ENCODE measurements around the gene ITGA1.
"Not testable (repeated sequence)": the region's sequence is repeated elsewhere in the genome, so short reads cannot be mapped to it uniquely, and the experiment has no call there.

ITGA1 gene

DNA sequence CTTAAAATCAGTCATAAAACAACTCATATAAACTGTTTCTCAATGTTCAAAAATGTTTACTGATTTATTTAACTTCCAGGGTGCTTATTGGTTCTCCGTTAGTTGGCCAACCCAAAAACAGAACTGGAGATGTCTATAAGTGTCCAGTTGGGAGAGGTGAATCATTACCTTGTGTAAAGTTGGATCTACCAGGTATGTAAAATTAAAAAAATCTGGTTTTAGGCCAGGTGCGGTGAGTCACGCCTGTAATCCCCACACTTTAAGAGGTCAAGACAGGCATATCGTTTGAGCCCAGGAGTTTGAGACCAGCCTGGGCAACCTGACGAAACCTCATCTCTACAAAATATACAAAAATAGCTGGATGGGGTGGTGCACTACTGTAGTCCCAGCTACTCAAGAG is 73.7 kb downstream of the ITGA1 start:
- no peak overlapping the region for H3K4me3 ChIP-seq (ENCODE audit: low read depth, low read length)
- H3K79me2 ChIP-seq (ENCODE audit: control insufficient read depth, insufficient read depth, low read length, unreplicated experiment): no peaks in the 10 kb centered on the region
- H3K4me1 ChIP-seq (ENCODE audit: control insufficient read depth, insufficient read depth, low read length, unreplicated experiment): peaks cover 26% of the 10 kb centered on the region
- H3K36me3 ChIP-seq (ENCODE audit: insufficient read depth, low read length): no peaks in the 10 kb centered on the region
- H3K27ac ChIP-seq (ENCODE audit: low read depth, low read length): no peak overlapping the region
- no peak overlapping the region for H2AFZ ChIP-seq (ENCODE audit: low read length, unreplicated experiment)
- no peaks in the 10 kb centered on the region for H3K27me3 ChIP-seq (ENCODE audit: insufficient read depth, low read length)

DNA sequence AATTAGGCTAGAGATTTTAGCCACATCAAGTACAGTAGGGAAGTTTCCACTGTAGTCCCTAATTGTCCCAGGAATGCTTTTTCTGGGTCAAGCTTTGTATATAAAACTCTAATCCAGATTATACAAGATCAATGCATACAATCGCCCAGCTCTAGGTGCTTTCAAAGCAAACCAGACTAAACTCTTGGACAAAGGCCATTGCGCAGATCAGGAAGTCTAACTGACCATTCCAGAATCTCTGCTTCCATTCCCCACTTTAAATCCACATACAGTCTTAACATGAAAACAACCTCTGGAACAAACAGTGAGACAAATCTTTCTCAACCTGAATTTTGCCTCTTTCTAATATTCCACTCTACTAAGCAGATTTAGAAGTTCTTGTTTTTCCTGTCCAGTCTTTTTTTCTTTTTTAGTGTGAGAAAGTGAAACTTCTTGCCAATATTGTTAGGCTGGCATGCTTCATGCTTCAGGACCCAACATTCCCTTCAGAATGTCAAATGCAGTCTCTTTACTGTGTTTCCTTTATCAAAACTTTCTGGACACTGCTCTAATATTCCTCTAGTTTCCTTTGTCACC is 76.1 kb downstream of the ITGA1 start:
- H3K27me3 ChIP-seq (ENCODE audit: insufficient read depth, low read length): no peaks in the 10 kb centered on the region
- H3K27ac ChIP-seq (ENCODE audit: low read depth, low read length): no peak overlapping the region
- peaks cover 19% of the 10 kb centered on the region for H3K4me1 ChIP-seq (ENCODE audit: control insufficient read depth, insufficient read depth, low read length, unreplicated experiment)
- no peak overlapping the region for H3K4me3 ChIP-seq (ENCODE audit: low read depth, low read length)
- no peaks in the 10 kb centered on the region for H3K36me3 ChIP-seq (ENCODE audit: insufficient read depth, low read length)
- no peak overlapping the region for H2AFZ ChIP-seq (ENCODE audit: low read length, unreplicated experiment)
- H3K79me2 ChIP-seq (ENCODE audit: control insufficient read depth, insufficient read depth, low read length, unreplicated experiment): no peaks in the 10 kb centered on the region

DNA sequence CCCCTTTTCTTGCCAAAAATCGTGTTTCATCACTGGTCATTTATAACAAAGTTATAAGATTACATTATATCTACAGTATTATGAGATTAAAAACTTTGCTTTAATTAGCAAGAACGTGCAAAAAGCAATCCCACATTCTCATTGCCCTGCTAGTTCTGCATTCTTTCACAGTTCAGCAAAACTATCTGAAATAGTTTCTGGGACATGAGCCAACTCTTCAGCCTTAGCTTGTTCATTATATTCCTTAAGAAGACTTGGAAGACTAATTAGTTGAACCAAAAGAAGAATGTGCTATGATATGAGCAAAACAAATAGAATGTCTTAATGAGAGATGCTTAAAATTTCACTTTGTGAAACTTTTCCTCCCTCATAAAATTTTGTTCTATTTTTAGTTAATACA is 76.7 kb downstream of the ITGA1 start:
- Histone ChIP-seq H3K4me3 (ENCODE audit: low read depth, low read length) (no peak overlapping the region), H3K27ac (ENCODE audit: low read depth, low read length) (no peak overlapping the region), H2AFZ (ENCODE audit: low read length, unreplicated experiment) (no peak overlapping the region)

DNA sequence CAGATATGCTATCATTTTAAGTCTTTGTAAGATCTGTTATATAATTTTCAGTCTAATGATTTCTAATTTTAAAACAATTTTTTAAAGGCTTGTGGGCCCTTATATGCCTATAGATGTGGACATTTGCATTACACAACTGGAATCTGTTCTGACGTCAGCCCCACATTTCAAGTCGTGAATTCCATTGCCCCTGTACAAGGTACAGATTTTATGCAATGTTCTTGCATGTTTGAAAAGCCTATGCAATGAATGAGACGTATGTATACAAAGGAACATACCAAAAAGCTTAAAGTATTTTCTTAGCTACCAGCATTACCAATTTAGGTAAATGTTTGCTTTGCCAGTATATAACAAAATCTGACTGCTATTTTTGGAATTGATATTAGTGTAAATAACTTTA is 77.2 kb downstream of the ITGA1 start:
- no peaks in the 10 kb centered on the region for H3K36me3 ChIP-seq (ENCODE audit: insufficient read depth, low read length)
- H3K27ac ChIP-seq (ENCODE audit: low read depth, low read length): no peak overlapping the region
- H3K4me1 ChIP-seq (ENCODE audit: control insufficient read depth, insufficient read depth, low read length, unreplicated experiment): peaks cover 15% of the 10 kb centered on the region
- no peak overlapping the region for H3K4me3 ChIP-seq (ENCODE audit: low read depth, low read length)
- H3K79me2 ChIP-seq (ENCODE audit: control insufficient read depth, insufficient read depth, low read length, unreplicated experiment): no peaks in the 10 kb centered on the region
- H2AFZ ChIP-seq (ENCODE audit: low read length, unreplicated experiment): no peak overlapping the region
- H3K27me3 ChIP-seq (ENCODE audit: insufficient read depth, low read length): no peaks in the 10 kb centered on the region

More for the DNA sequence above, 76.7 kb downstream of the ITGA1 start:
- Histone ChIP-seq H3K4me1 (ENCODE audit: control insufficient read depth, insufficient read depth, low read length, unreplicated experiment) (peaks cover 18% of the 10 kb centered on the region), H3K27me3 (ENCODE audit: insufficient read depth, low read length) (no peaks in the 10 kb centered on the region), H3K36me3 (ENCODE audit: insufficient read depth, low read length) (no peaks in the 10 kb centered on the region), H3K79me2 (ENCODE audit: control insufficient read depth, insufficient read depth, low read length, unreplicated experiment) (no peaks in the 10 kb centered on the region)

DNA sequence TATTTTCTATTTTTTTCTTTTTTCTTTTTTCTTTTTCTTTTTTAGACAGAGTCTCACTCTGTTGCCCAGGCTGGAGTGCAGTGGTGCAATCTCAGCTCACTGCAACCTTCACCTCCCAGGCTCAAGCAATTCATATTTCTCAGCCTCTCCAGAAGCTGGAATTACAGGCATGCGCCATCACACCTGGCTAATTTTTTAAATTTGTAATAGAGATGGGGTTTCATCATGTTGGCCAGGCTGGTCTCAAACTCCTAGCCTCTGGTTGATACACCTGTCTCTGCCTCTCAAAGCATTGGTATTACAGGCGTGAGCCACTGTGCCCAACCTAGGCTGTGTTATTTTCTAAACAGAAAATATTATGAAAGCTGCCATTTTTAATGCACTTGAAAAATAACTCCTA is 78.3 kb downstream of the ITGA1 start:
- H2AFZ ChIP-seq (ENCODE audit: low read length, unreplicated experiment); H3K79me2 ChIP-seq (ENCODE audit: control insufficient read depth, insufficient read depth, low read length, unreplicated experiment); H3K27ac ChIP-seq (ENCODE audit: low read depth, low read length); H3K27me3 ChIP-seq (ENCODE audit: insufficient read depth, low read length); H3K4me3 ChIP-seq (ENCODE audit: low read depth, low read length); H3K36me3 ChIP-seq (ENCODE audit: insufficient read depth, low read length): not testable (repeated sequence)
- peaks cover 25% of the 10 kb centered on the region for H3K4me1 ChIP-seq (ENCODE audit: control insufficient read depth, insufficient read depth, low read length, unreplicated experiment)

DNA sequence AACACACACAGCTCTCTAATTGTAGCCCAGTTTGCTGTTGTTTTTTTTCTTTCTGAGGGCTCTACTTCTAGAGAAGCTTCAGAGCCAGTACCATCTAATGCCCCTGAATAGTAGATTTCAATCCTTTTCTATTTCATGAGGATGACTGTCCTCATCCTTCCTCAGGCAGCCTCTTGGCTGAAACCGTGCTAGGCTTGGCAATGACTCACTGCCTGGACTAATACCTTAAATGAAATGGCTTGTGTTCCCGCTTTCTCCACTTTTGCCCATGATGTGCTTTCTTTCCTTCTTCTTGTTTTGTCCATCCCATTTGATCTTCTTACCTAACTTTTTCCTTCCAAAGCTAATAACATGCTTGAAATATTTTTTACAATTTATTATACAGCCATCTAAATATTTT is 80.1 kb downstream of the ITGA1 start:
- Histone ChIP-seq H3K79me2 (ENCODE audit: control insufficient read depth, insufficient read depth, low read length, unreplicated experiment) (no peaks in the 10 kb centered on the region), H3K27me3 (ENCODE audit: insufficient read depth, low read length) (no peaks in the 10 kb centered on the region), H3K36me3 (ENCODE audit: insufficient read depth, low read length) (no peaks in the 10 kb centered on the region)

DNA sequence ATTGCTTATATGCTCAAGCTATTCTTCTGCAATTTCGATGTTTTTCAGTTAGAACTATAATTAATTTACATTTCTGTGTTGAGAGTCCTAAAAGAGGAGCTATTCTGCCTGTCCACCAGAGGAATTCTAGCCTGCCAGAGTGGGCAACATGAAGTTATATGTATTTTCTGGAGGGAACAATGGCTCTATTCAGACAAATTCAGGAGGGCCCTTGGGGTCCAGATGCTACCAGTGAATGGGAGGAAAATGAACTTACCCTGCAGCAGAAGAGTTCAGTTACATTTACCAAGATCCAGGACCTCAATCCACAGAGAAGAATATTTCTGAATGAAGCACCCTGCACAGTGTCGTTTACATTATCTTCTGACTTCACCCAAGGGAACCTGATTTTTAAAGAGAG is 80.7 kb downstream of the ITGA1 start:
- Histone ChIP-seq H3K27me3 (ENCODE audit: insufficient read depth, low read length) (no peaks in the 10 kb centered on the region), H3K4me1 (ENCODE audit: control insufficient read depth, insufficient read depth, low read length, unreplicated experiment) (peaks cover 25% of the 10 kb centered on the region), H2AFZ (ENCODE audit: low read length, unreplicated experiment) (no peak overlapping the region), H3K4me3 (ENCODE audit: low read depth, low read length) (no peak overlapping the region), H3K36me3 (ENCODE audit: insufficient read depth, low read length) (no peaks in the 10 kb centered on the region), H3K79me2 (ENCODE audit: control insufficient read depth, insufficient read depth, low read length, unreplicated experiment) (no peaks in the 10 kb centered on the region), H3K27ac (ENCODE audit: low read depth, low read length) (no peak overlapping the region)

More for the DNA sequence above, 80.1 kb downstream of the ITGA1 start:
- Histone ChIP-seq H3K4me3 (ENCODE audit: low read depth, low read length) (no peak overlapping the region), H3K4me1 (ENCODE audit: control insufficient read depth, insufficient read depth, low read length, unreplicated experiment) (peaks cover 25% of the 10 kb centered on the region), H2AFZ (ENCODE audit: low read length, unreplicated experiment) (no peak overlapping the region), H3K27ac (ENCODE audit: low read depth, low read length) (no peak overlapping the region)

DNA sequence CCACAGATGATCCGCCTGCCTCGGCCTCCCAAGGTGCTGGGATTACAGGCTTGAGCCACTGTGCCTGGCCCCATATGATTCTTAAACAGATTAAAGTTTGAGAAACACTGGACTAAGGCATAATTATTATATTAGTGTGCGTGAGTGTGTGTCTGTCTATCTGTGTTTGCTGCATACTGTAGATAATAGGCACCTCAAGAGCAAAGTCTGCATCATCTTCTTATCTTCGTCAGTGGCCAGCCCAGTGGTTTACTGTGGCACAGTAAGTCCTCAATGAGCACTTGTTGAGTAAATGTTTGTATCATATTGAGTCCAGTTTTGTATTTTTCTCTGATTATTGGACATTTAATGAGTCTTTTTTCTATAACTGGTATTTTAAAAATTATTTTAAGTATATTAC is 81.7 kb downstream of the ITGA1 start:
- Histone ChIP-seq H3K4me3 (ENCODE audit: low read depth, low read length) (no peak overlapping the region), H3K4me1 (ENCODE audit: control insufficient read depth, insufficient read depth, low read length, unreplicated experiment) (peaks cover 15% of the 10 kb centered on the region), H3K27ac (ENCODE audit: low read depth, low read length) (no peak overlapping the region), H3K36me3 (ENCODE audit: insufficient read depth, low read length) (no peaks in the 10 kb centered on the region), H3K27me3 (ENCODE audit: insufficient read depth, low read length) (no peaks in the 10 kb centered on the region), H3K79me2 (ENCODE audit: control insufficient read depth, insufficient read depth, low read length, unreplicated experiment) (no peaks in the 10 kb centered on the region), H2AFZ (ENCODE audit: low read length, unreplicated experiment) (no peak overlapping the region)

DNA sequence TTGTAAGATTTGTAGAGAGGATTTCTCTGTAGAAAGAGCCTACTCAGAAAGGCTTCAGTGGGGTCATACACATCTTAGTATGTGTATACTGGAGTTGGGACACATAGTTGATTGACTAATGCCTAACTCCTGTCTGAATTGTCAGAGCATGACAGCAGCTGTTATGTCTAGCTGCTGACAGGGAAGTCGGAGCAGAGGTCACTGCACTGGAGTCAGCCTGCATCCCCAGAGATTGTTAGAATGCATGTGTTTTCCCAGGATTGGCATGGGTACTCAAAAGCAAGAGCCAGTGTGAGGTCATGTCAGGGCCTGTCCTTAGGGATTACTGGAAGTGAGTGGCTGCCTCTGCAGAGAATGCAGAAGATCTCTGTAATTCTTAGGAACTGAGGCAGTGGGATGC is 82.7 kb downstream of the ITGA1 start:
- H3K4me3 ChIP-seq (ENCODE audit: low read depth, low read length): no peak overlapping the region
- no peaks in the 10 kb centered on the region for H3K79me2 ChIP-seq (ENCODE audit: control insufficient read depth, insufficient read depth, low read length, unreplicated experiment)
- H3K36me3 ChIP-seq (ENCODE audit: insufficient read depth, low read length): no peaks in the 10 kb centered on the region
- H3K27me3 ChIP-seq (ENCODE audit: insufficient read depth, low read length): no peaks in the 10 kb centered on the region
- no peak overlapping the region for H2AFZ ChIP-seq (ENCODE audit: low read length, unreplicated experiment)
- H3K27ac ChIP-seq (ENCODE audit: low read depth, low read length): no peak overlapping the region; the same call in 1 of the 2 replicates
- peaks cover 13% of the 10 kb centered on the region for H3K4me1 ChIP-seq (ENCODE audit: control insufficient read depth, insufficient read depth, low read length, unreplicated experiment)

DNA sequence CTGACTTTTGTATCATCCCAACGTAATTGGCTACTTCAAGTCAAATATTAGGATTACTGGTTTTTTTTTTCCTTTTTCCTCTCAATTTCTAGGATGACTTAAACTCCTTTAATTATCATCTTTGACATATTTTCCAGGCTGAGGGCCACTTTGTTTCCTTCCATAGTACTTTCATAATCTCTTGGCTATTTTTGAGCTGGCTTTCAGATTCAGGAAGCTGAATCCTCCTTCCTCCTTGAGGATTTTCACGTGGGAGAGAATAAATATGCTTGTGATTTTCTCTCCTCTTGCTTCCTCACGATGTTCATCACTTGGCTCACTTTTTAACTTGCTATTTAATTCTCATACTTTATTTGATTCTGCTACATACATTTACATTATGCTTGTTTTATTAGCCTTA is 88.1 kb downstream of the ITGA1 start:
- Histone ChIP-seq H3K4me1 (ENCODE audit: control insufficient read depth, insufficient read depth, low read length, unreplicated experiment) (peaks cover 9% of the 10 kb centered on the region), H3K4me3 (ENCODE audit: low read depth, low read length) (no peak overlapping the region), H3K79me2 (ENCODE audit: control insufficient read depth, insufficient read depth, low read length, unreplicated experiment) (no peaks in the 10 kb centered on the region), H3K27me3 (ENCODE audit: insufficient read depth, low read length) (no peaks in the 10 kb centered on the region), H3K36me3 (ENCODE audit: insufficient read depth, low read length) (no peaks in the 10 kb centered on the region), H2AFZ (ENCODE audit: low read length, unreplicated experiment) (no peak overlapping the region), H3K27ac (ENCODE audit: low read depth, low read length) (no peak overlapping the region)

DNA sequence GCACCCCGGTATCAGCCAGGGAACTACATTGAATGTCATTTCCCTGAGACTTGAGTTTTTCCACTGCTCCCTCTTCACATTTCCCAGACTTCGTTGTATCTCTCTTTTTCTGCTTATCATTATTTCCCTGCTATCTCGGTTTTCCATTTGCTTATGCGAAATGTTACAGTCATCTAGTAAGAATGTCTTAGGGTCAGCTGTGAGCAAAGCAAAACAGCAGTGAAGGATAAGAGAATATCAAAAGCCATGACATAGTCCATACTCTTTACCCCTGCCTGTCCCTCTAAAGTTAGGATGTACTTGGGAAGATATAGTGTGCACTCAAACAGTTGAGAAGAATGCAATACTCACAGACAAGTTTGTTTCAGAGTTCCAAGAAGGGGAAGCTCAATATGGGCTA is 88.7 kb downstream of the ITGA1 start:
- H3K27me3 ChIP-seq (ENCODE audit: insufficient read depth, low read length): no peaks in the 10 kb centered on the region
- H3K36me3 ChIP-seq (ENCODE audit: insufficient read depth, low read length): no peaks in the 10 kb centered on the region
- no peaks in the 10 kb centered on the region for H3K79me2 ChIP-seq (ENCODE audit: control insufficient read depth, insufficient read depth, low read length, unreplicated experiment)
- H3K4me3 ChIP-seq (ENCODE audit: low read depth, low read length): no peak overlapping the region
- no peak overlapping the region for H2AFZ ChIP-seq (ENCODE audit: low read length, unreplicated experiment)
- peaks cover 8% of the 10 kb centered on the region for H3K4me1 ChIP-seq (ENCODE audit: control insufficient read depth, insufficient read depth, low read length, unreplicated experiment)
- no peak overlapping the region for H3K27ac ChIP-seq (ENCODE audit: low read depth, low read length)
